IPS DF 19.7 (cell line): ENCODE measurements around the gene FBXL13.
"Not testable (repeated sequence)": the region's sequence is repeated elsewhere in the genome, so short reads cannot be mapped to it uniquely, and the experiment has no call there.

Source experiments
- DNase-seq: peaks from one replicate; pipeline ENCODE4 v3.0.0-alpha.2; 2013; ENCODE audit warnings: low read depth, low spot score

Gene FBXL13

DNA sequence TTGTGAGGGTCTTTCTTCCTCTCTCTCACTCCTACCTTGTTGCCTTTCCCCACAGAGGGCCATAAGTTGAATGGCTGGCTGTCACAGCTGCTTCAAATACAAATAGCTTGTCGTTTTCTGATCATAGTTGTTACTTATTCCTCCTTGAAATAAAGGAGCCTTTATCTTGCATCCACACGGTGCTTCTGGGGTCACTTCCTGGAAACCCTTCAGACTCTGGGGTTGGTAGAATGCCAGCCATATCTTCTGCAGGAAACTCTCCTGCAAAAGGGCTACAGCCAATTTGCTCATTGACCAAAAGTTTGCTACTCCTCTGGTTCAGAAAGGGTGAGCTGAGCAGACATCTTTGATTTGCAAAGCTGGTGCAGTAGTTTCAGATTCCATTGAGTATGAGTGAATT lies 255.4 kb downstream of the FBXL13 start:
- DNase-seq = no peak

GRCh38 chr7:102817616-102818573 lies 256.7 kb downstream of the FBXL13 start:
- no peak for DNase-seq

DNA sequence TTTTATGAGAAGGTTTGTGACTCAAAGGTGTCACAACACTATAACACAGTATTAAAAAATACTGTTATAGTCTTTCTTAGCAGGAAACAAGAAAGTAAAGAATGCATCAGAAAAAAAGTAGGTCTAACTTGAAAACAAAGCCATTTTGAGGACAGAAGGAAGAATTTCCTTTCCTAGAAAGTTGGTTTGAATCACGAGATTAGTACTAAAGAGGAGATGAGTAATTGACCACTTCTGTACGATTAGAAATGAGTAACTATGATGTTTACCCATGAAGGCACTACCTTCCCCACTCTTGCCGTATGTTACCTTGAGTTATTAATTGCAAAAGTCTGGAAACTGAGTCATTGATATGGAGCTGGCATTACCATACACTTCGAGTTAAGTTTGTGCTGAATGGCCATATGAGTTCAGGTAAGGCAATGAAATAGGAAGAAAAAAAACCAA lies 260.5 kb downstream of the FBXL13 start:
- DNase-seq = no peak

DNA sequence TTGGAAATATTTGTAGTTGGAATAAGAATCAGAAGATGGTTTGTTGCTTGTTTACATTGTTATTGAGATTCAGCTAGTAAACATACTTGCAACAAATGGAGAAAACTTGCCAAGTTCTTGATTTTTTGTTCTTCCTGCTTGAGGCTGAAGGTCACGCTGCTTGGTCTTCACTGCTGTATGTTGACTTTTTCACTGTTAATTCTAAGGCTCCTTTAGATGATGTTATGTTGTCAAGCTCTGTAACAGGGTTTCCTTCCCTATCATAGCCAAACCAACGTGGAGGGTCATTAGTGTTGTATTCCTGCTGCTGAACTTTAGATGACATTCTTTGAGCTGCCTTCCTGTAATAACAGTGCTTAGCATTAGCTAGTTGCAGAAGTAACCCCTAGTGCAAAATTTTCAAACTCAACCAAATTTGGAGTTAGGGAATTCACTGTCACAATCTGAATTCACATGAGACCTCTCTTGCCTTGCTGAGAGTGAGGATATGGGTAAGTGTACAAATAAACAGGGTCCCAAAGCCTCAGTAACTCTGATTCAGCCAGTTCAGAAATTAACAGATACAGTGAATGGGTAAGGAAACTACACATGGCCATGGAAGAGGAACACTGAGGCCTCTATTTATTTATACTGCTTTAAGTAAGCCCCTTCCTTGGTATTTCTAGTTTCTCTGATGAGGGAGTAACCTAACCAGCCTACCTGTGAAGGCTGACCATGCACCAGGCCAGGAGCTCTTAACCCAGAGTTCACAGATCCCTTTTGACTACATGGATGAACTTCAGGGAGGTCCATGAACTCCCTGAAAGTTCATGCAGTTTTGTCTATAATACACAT lies 261.2 kb downstream of the FBXL13 start:
- DNase-seq = no peak

GRCh38 chr7:102811942-102812678 lies 262.5 kb downstream of the FBXL13 start:
- DNase-seq = no peak

GRCh38 chr7:102810916-102811315 lies 263.7 kb downstream of the FBXL13 start:
- no peak for DNase-seq

GRCh38 chr7:102806613-102807012 lies 268.0 kb downstream of the FBXL13 start:
- DNase-seq = no peak

DNA sequence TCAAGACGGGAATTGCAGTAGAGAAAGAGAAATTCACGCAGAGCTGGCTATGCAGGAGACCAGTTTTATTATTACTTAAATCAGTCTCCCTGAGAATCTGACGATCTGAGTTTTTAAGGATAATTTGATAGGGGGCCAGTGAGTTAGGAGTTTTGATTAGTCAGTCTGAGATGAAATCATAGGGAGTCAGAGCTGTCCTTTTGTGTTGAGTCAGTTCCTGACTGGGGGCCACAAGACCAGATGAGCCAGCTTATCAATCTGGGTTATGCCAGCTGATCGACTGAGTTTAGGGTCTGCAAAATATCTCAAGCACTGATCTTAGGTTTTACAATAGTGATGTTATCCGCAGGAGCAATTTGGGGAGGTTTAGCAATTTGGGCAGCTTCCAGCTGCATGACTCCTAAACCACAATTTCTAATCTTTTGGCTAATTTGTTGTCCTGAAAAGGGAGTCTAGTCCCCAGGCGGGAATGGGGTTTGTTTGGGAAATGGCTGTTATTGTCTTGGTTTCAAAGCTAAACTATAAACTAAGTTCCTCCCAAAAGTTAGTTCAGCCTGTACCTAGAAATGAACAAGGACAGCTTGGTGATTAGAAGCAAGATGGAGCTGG lies 278.5 kb downstream of the FBXL13 start:
- not testable (repeated sequence) for DNase-seq

DNA sequence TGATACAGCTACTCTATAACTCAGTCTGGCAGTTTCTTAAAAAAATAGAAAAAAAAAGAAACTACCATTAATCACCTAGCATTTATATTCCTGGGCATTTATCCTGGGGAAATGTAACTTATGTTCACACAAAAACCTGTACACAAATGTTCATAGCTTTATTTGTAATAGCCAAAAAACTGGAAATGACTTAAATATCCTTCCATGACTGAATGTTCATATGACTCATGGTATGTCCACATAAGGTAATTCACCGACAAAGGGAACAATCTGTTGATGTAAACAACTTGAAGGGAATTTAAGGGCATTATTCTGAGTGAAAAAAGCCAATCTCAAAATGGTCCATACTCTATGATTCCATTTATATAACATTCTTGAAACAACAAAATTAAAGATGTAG lies 280.0 kb downstream of the FBXL13 start:
- not testable (repeated sequence) for DNase-seq

- DNase-seq = not testable (repeated sequence)
Observed at GRCh38 chr7:102791831-102792230, 282.8 kb downstream of the FBXL13 start.

GRCh38 chr7:102791367-102791766 lies 283.2 kb downstream of the FBXL13 start:
- not testable (repeated sequence) for DNase-seq

GRCh38 chr7:102790364-102791100 lies 284.1 kb downstream of the FBXL13 start:
- DNase-seq = not testable (repeated sequence)

GRCh38 chr7:102788770-102789169 lies 285.8 kb downstream of the FBXL13 start:
- not testable (repeated sequence) for DNase-seq

DNA sequence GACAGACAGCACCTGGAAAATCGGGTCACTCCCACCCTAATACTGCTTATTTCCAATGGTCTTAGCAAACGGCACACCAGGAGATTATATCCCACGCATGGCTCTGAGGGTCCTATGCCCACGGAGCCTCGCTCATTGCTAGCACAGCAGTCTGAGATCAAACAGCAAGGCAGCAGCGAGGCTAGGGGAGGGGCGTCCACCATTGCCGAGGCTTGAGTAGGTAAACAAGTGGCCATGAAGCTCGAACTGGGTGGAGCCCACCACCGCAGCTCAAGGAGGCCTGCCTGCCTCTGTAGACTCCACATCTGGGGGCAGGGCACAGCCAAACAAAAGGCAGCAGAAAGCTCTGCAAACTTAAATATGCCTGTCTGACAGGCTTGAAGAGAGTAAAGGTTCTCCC lies 293.7 kb downstream of the FBXL13 start:
- not testable (repeated sequence) for DNase-seq

DNA sequence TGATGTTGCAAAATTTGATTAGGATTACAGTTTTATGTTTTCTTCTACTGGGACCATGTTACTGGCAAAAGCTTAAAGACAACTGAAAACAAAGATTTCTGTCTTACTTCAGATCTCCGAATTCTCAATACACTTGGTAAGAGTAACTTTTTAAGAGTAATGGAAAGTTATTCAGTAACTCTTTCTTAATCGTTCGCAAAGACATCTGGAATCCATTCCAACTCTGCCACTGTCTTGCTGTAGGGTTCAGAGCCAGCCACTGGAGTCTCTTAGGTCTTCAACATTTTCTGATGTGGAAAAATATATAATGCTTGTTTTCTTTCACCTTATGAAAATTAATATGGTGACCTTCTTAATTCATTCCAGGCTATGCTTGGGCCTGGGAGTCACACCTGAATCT lies 295.9 kb downstream of the FBXL13 start:
- not testable (repeated sequence) for DNase-seq

- not testable (repeated sequence) for DNase-seq
Observed at GRCh38 chr7:102776217-102776616, 298.4 kb downstream of the FBXL13 start.

- not testable (repeated sequence) for DNase-seq
Observed at GRCh38 chr7:102770467-102770866, 304.1 kb downstream of the FBXL13 start.

DNA sequence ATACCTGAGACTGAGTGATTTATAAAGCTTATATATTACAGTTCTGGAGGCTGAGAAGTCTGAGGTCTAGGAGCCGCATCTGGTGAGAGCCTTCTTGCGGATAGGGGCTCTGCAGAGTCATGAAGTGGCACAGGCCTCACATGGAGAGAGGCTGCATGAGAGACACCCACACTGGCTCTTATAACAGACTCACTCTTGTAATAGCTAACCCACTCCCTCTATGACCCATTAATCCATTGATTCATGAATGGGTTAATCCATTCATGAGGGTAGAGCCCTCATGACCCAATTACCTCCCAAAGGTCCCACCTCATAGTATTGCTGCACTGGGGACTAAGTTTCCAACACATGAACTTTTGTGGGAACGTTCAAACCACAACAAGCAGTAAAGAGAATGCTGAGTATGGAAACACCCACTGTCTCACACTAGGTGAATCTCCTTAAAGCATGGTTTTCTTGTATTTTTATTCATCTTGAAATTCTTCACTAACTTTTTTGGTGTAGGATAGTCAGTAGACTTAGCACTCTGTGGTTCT lies 304.9 kb downstream of the FBXL13 start:
- DNase-seq = not testable (repeated sequence)

- not testable (repeated sequence) for DNase-seq
Observed at GRCh38 chr7:102763295-102763905, 311.2 kb downstream of the FBXL13 start.
